NT2/D1 (cell line): ENCODE data around the gene SHC3.

Experiments used
- SUZ12 ChIP-seq: IDR thresholded peaks from 2 replicates; pipeline ENCODE4 v1.6.1; 2011; ENCODE audit not compliant: insufficient read length, insufficient read depth; ENCODE audit errors: extremely low read depth
- YY1 ChIP-seq: IDR thresholded peaks from 2 replicates; pipeline ENCODE4 v1.6.1; 2011; ENCODE audit not compliant: insufficient read length, insufficient read depth
- ZNF274 ChIP-seq: IDR thresholded peaks from 2 replicates; pipeline ENCODE4 v1.6.1; 2011; ENCODE audit warnings: mild to moderate bottlenecking, low read depth, low read length

DNA sequence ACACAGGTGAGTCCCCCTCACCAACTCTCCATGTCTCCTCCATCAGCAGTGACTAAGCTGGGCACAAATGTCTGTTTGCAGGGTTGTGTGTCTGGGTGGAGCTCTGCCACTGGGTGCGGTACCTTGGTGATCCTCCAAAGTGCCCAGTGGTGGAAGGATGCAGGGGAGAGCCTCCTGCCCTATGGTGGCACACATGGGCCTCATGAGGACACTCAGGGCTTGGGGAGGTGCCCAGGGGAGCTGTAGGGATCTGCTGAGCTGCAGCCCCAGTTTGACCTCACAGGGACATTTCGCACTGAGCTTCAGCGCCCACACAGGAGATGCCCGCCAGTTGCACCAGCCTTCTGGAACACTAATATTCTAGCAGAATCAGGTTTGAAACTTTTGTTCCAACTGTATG lies 157.9 kb downstream of the SHC3 start:
- TF ChIP-seq ZNF274 (no peak), YY1 (no peak), SUZ12 (no peak)
